K562 (cell line): ENCODE data around the gene ATP6V1G1. TPM values are rescaled to one million over a fixed set of nuclear protein-coding genes. Genes with fewer than 3 reads are reported as not detected.

ENCODE experiments used
- AFF4 ChIP-seq: sonication (generic); formaldehyde crosslinking; IDR thresholded peaks from 2 replicates; pipeline ENCODE4 v1.8.0; 2023; ENCODE audit warnings: mild to moderate bottlenecking, missing genetic modification reagents
- DIDO1 ChIP-seq: fragments of 450-650 bp; IDR thresholded peaks from 2 replicates; pipeline ENCODE4 v1.6.1; 2016; ENCODE audit warnings: low read depth, missing biosample characterization, missing genetic modification characterization
- FOXP1 ChIP-seq: sonication (generic); formaldehyde crosslinking; IDR thresholded peaks from 2 replicates; pipeline ENCODE4 v1.8.0; 2022; ENCODE audit warnings: mild to moderate bottlenecking, missing genetic modification reagents
- ILK ChIP-seq: fragments of 450-650 bp; IDR thresholded peaks from 2 replicates; pipeline ENCODE4 v1.6.1; 2016; ENCODE audit warnings: missing genetic modification characterization, low read depth, mild to moderate bottlenecking, missing compliant biosample characterization, moderate library complexity, borderline replicate concordance
- LEF1 ChIP-seq: fragments of 450-650 bp; IDR thresholded peaks from 2 replicates; pipeline ENCODE4 v1.6.1; 2016; ENCODE audit warnings: mild to moderate bottlenecking
- MTF1 ChIP-seq: fragments of 250-450 bp; sonication (Bioruptor Pico); IDR thresholded peaks from 2 replicates; pipeline ENCODE4 v1.9.0; 2021; ENCODE audit warnings: moderate library complexity, mild to moderate bottlenecking, inconsistent platforms, borderline replicate concordance
- NFXL1 ChIP-seq: fragments of 450-650 bp; formaldehyde crosslinking; IDR thresholded peaks from 2 replicates; pipeline ENCODE4 v1.4.0; 2021; ENCODE audit warnings: mild to moderate bottlenecking
- NR0B1 ChIP-seq: fragments of 450-650 bp; IDR thresholded peaks from one replicate; pipeline ENCODE4 v1.6.1; 2018; ENCODE audit warnings: mild to moderate bottlenecking, moderate library complexity; ENCODE audit not compliant: partially characterized antibody
- PCBP1 ChIP-seq: fragments of 200-400 bp; formaldehyde crosslinking; IDR thresholded peaks from 2 replicates; pipeline ENCODE4 v1.6.1; 2018; ENCODE audit warnings: mild to moderate bottlenecking, low read depth, low read length; ENCODE audit not compliant: poor library complexity, severe bottlenecking
- POU5F1 ChIP-seq: fragments of 150-350 bp; IDR thresholded peaks from 2 replicates; pipeline ENCODE4 v1.6.1; 2014; ENCODE audit warnings: borderline replicate concordance, low read length, low read depth, mild to moderate bottlenecking; ENCODE audit not compliant: partially characterized antibody
- STAT5B ChIP-seq: fragments of 250-450 bp; sonication (Bioruptor Pico); IDR thresholded peaks from 2 replicates; pipeline ENCODE4 v1.8.0; 2021; ENCODE audit warnings: mild to moderate bottlenecking, inconsistent platforms
- TCF3 ChIP-seq: sonication (generic); formaldehyde crosslinking; IDR thresholded peaks from 2 replicates; pipeline ENCODE4 v1.4.0; 2020; ENCODE audit warnings: mild to moderate bottlenecking, missing genetic modification reagents
- YY1 ChIP-seq, 3 experiments: IDR thresholded peaks; 2 replicates each; pipeline ENCODE4 v1.6.1; 2011; ENCODE audit warnings: low read length in 2 of 3, mild to moderate bottlenecking in 2 of 3, moderate library complexity in 2 of 3, borderline replicate concordance in 1 of 3, control low read depth in 1 of 3, low read depth in 1 of 3; ENCODE audit not compliant: insufficient read depth in 3 of 3, insufficient replicate concordance in 2 of 3, control insufficient read depth in 1 of 3, insufficient read length in 1 of 3; ENCODE audit errors: extremely low read depth in 1 of 3
- ZNF280A ChIP-seq: fragments of 450-650 bp; IDR thresholded peaks from 2 replicates; pipeline ENCODE4 v1.6.1; 2018; ENCODE audit warnings: mild to moderate bottlenecking, low read depth; ENCODE audit not compliant: partially characterized antibody
- polyA plus RNA-seq, 8 experiments: library from polyadenylated mRNA; depleted of rRNA in 4 of 8; stranded (reverse) in 5 of 8; unstranded in 3 of 8; fragments of >200 nt; fragmentation: Nextera tagmentation in 2 of 8; fragmentation: Illumina TruSeq in 1 of 8; extraction: Ambion mirVana in 2 of 8; extraction: Trizol in 1 of 8; gene quantifications; 2 replicates each; pipeline versions ENCODE4 v1.2.1 to v1.2.3, GENCODE V29; 2011 to 2014; ENCODE audit warnings: inconsistent platforms in 1 of 8, missing spikeins in 1 of 8
- total RNA-seq, 7 experiments: library from RNA; depleted of rRNA in 6 of 7; stranded (reverse); fragments of >200 nt in 6 of 7; fragmentation: Illumina TruSeq in 2 of 7; extraction: Trizol in 2 of 7; gene quantifications; 2 replicates each; pipeline versions ENCODE4 v1.2.1 to v1.2.3, GENCODE V29; 2011 to 2021; ENCODE audit warnings: low replicate concordance in 1 of 7

The ATP6V1G1 gene
- total and polyA plus RNA-seq, 9 of the 15 experiments (the other 6 are each of a cell fraction or from before 2014, with no cell fraction given) = 88.4 to 492 (median 193) TPM

DNA sequence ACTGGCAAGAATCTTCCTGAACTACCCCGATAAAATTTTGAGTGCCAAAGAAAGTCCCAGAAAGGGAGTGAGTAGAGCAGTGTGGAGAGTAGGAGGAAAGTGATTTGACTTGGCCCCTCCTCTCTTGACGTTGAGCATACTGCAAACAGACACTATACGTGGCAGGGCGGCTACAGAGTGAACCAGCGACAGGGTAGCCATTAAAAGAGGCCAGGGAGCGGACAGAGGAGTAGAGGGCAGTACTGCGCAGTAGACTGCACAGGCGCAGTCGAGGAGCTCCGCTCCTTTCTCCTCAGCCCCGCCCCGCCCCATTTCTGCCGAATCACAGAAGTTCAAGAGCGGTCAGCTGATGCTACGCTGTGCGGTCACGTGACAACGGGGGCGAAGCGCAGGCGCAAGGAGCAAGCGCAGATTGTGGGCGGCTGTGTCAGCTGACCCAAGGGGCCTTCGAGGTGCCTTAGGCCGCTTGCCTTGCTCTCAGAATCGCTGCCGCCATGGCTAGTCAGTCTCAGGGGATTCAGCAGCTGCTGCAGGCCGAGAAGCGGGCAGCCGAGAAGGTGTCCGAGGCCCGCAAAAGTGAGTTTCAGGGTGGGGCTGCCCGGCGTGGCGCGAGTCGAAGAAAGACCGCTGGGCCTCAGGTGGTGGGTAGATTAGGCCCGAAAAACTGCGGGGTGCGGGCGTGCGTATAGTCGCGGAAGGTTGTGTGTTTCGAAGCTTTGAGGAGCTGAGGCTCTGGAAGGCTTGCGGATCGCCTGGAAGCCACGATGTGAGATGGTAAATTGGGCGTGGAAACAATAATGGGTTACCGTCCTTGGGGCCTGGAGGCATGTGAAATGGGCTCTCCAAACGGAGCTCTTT lies at the start of gene ATP6V1G1 (continued):
- TF ChIP-seq YY1 (IDR thresholded peaks at IDR 0.05; ENCODE audit: borderline replicate concordance in 1 of 3, control insufficient read depth in 1 of 3, extremely low read depth in 1 of 3, insufficient read depth in 3 of 3, insufficient read length in 1 of 3, insufficient replicate concordance in 2 of 3, low read depth in 1 of 3, low read length in 2 of 3) (peak; percentile 62 to 92 (median 84)), POU5F1 (no peak), NR0B1 (no peak), MTF1 (CRISPR knock-in tag) (peak; percentile 46; the same call in 1 of the 2 replicates), NFXL1 (CRISPR knock-in tag) (no peak), AFF4 (no peak), TCF3 (CRISPR knock-in tag) (no peak), STAT5B (CRISPR knock-in tag) (no peak), FOXP1 (peak; percentile 49; the same call in 1 of the 2 replicates), LEF1 (0 out of 2 replicates have a peak, but pooled peaks have one; percentile 17), PCBP1 (no peak), ZNF280A (no peak), DIDO1 (tag) (0 out of 2 replicates have a peak, but pooled peaks have one; percentile 57), ILK (no peak)
